AG09319 (cell line): ENCODE results near the gene PAXX.

ENCODE experiments used
- DNase-seq: peaks from one replicate; pipeline ENCODE4 v3.0.0-alpha.2; 2010; ENCODE audit warnings: low read depth; ENCODE audit errors: extremely low read depth
- CTCF ChIP-seq: IDR thresholded peaks from 2 replicates; pipeline ENCODE4 v1.5.1; 2011; ENCODE audit warnings: low read depth, mild to moderate bottlenecking, inconsistent platforms, low read length, moderate library complexity

The PAXX gene

DNA sequence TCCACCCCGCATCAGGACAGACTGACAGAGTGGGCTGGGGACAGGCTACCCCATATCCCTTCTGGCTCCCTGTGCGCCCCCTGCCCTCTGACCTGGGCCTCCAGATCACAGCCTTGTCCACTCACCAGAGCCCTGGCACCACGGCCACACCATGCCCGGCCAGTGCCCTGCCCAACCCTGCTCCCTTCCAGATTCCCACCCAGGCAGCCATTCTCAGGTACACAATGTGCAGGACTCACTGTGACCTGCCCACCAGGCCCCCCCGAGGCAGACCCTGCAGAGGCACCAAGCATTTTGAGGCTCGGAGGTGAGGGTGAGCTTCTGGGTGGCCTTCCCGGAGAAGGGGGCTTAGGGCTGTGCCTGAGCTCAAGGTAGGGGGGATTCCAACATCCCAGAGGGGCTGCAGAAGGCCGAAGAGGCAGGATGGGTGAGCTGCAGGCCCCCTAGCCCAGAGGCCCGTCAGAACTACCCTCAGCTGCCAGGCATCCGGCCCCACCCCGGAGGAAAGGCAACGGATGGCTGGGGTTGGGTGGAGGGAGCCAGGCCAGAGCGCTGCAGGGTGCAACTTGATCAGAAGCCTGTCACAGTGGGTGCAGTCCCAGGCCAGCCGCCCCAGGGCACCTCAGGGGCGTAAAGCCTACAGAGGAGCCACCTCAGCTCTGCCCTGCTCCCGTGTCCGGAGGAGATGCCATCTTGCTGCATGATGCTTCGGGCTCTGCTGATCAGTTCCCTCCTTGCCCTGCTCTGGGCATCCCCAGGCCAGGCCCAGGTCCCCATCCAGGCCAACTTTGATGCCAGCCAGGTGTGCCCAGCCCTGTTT lies 9.8 kb upstream of the PAXX start, which contains the start of gene LCNL1:
Gene LCNL1 (plus strand): TSS at position 762 of the 820 bp plus-strand sequence. CDS start 594 bp downstream, outside the sequence.
- TF ChIP-seq CTCF = no peak
- no peak for DNase-seq

DNA sequence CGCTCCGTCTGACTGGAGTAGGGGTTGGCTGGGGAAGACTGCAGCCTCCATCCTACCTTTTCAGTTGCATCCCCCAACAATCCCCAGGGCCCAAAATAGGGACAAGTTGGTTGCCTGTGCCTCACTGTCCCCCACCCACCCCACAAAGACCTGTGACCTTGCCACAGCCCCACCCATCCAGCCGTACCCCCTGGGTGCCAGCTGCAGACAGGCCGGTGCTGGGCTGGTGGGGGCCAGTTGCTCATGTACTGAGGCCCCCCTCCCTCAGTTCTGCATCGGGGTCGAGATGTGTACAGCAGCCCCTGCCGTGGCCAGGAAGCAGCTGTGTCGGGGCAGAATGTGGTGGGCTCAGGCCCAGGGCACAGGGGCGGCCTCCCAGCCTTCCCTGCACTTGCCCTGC lies 9.1 kb upstream of the PAXX start:
- no peak for DNase-seq
- no peak for TF ChIP-seq CTCF

DNA sequence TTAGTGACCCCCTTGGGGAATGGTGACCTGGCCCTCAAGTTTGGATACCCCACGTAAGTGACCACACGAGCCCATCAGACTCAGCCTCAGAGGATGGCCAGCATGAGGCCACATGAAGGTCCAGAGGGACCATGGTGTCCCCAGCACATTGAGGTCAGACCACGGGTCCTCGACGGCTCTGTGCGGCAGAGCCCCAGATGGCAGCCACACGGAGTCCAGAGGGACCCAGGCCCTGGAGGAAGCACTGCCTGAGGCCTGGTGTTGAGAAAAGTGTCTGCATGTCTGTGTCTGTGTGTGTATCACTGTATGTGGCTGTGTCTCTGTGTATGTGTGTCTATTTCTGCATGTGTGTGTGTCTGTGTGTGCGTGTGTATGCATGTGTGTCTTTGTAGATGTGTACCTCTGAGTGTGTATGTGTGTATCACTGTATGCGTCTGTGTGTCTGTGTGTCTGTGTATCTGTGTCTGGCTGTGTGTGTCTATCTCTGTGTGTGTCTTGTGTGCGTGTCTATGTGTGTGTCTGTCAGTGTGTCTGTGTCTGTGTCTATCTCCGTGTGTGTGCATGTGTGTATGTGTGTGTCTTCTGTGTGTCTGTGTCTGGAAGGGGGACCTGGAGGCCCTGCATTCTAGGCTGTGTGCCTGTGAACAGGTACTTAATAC lies 8.4 kb upstream of the PAXX start:
- no peak for DNase-seq
- TF ChIP-seq CTCF = no peak

DNA sequence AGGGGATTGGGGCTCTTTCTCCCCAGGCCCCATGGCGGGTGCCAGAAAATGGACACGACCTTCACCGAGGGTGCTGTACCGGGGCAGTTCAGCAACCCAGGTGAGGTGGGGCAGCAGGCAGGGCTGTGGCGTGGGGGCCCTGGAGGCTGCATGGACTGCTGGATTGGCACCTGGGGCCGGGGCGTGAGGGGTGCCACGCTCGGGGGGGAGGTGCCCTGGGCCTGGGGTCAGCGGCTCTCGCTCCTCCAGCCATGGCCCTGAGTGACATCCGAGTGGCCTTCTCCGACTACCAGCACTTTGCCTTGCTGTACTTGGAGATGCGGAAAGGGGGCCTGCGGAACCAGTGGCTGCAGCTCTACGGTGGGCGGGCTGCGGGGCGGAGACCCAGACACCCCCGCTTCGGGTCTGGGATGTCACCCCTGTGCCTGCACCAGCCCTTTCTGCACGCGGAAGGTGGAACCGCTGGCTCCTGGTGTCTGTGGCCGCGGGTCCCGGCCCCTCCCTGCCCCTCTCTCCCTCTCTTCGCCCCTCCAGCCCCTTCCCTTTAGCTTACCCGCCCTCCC lies 7.7 kb upstream of the PAXX start:
- TF ChIP-seq CTCF = no peak
- no peak for DNase-seq

GRCh38 chr9:136985027-136985602 lies 7.1 kb upstream of the PAXX start:
- DNase-seq = no peak
- TF ChIP-seq CTCF = no peak

DNA sequence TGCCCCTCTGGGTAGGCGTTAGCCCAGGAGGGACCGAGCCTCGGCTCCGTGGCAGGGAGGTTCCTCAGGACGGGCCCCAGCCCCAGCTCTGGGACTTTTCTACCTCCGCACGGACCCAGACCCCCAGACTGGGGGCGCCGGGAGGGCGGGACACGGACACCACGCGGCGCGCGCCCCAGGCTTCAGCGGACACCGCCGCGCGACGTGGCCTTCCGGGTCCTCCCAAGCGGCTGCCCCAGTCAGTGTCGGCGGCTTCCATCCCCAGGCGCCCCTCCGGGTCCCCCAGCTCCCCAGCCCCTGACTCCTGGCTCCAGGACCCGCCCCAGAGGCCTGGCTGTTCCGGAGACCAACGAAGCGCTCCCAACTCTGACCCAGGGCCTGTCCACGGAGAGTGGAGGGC lies 6.4 kb upstream of the PAXX start:
- DNase-seq = no peak
- TF ChIP-seq CTCF = no peak

DNA sequence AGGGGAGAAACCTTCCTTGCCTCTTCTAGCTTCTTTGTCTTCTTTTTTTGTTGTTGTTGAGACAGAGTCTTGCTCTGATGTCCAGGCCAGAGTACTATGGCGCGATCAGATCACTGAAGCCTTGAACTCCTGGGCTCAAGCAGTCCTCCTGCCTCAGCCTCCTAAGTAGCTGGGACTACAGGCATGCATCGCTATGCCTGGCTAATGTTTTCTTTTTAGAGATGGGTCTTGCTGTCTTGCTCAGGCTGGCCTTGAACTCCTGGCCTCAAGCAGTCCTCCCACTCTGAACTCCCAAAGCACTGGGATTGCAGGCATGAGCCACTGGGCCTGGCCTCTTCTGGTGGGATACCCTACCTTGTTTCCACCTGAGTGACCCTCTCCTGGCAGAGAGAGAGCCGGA lies 3.4 kb upstream of the PAXX start:
- no peak for TF ChIP-seq CTCF
- no peak for DNase-seq
